Esophagus (tissue), 2 donors: ENCODE results near the gene TM6SF1. TPM values are rescaled to one million over a fixed set of nuclear protein-coding genes. Genes with fewer than 3 reads are reported as not detected.

Experiments used
- H3K27ac ChIP-seq, 2 donors: one replicate each; pipeline ENCODE4 v1.5.1; 2013; ENCODE audit warnings: low read depth in 2 of 2, mild to moderate bottlenecking in 2 of 2, inconsistent platforms in 1 of 2, low read length in 1 of 2, moderate library complexity in 1 of 2
- H3K27me3 ChIP-seq, 2 donors: one replicate each; pipeline ENCODE4 v1.6.1; 2013; ENCODE audit warnings: low read length in 2 of 2, control low read depth in 1 of 2, mild to moderate bottlenecking in 1 of 2; ENCODE audit not compliant: insufficient read depth in 2 of 2, control insufficient read depth in 1 of 2
- H3K36me3 ChIP-seq, 2 donors: one replicate each; pipeline ENCODE4 v1.6.1; 2013; ENCODE audit warnings: low read length in 1 of 2; ENCODE audit not compliant: control insufficient read depth in 2 of 2, insufficient read depth in 2 of 2
- H3K4me1 ChIP-seq, 2 donors: one replicate each; pipeline ENCODE4 v1.6.1; 2013; ENCODE audit warnings: low read length in 1 of 2; ENCODE audit not compliant: control insufficient read depth in 2 of 2, insufficient read depth in 2 of 2
- H3K4me3 ChIP-seq, 2 donors: one replicate each; pipeline ENCODE4 v1.5.1; 2013; ENCODE audit warnings: low read length in 2 of 2, mild to moderate bottlenecking in 2 of 2, low read depth in 1 of 2, moderate library complexity in 1 of 2
- H3K9me3 ChIP-seq, 2 donors: one replicate each; pipeline ENCODE4 v1.6.1; 2013; ENCODE audit warnings: mild to moderate bottlenecking in 2 of 2, low read depth in 1 of 2, low read length in 1 of 2, moderate library complexity in 1 of 2; ENCODE audit not compliant: control insufficient read depth in 2 of 2, insufficient read depth in 1 of 2
- WGBS, 2 donors: extraction: QIAGEN DNeasy Blood & Tissue Kit; methylation state at CpG; one replicate each; pipeline ENCODE4 v1.1.7; 2013; 5-methylcytosine and 5-hydroxymethylcytosine counted together
- polyA plus RNA-seq, 2 donors: library from polyadenylated mRNA; stranded (reverse); fragments of 200-250 nt; gene quantifications; one replicate each; pipeline ENCODE4 v1.2.3, GENCODE V29; 2013
- donor health status: healthy with polysubstance abuse.
- donor health status: Bipolar disorder and iron deficiency.

Gene TM6SF1
- polyA plus RNA-seq, 2 donors, result 0.75 to 1.1 TPM

- 59 to 62% methylated on average over 2 of the region's 2 CpGs for WGBS, 2 donors
- Histone ChIP-seq H3K27me3 (peaks cover 0 to 4% of the 10 kb centered on the region in 2 donors), H3K27ac (no peak overlapping the region), H3K4me1 (peaks cover 0 to 5% of the 10 kb centered on the region in 2 donors), H3K9me3 (peaks cover 2% of the 10 kb centered on the region in 2 donors), H3K36me3 (no peaks in the 10 kb centered on the region), H3K4me3 (no peak overlapping the region)
Observed at GRCh38 chr15:83102346-83102745, 5.1 kb upstream of the TM6SF1 start.

GRCh38 chr15:83104141-83104540 lies 3.3 kb upstream of the TM6SF1 start:
- Histone ChIP-seq H3K27ac (no peak overlapping the region), H3K9me3 (peaks cover 0 to 2% of the 10 kb centered on the region in 2 donors), H3K27me3 (peaks cover 0 to 16% of the 10 kb centered on the region in 2 donors), H3K36me3 (no peaks in the 10 kb centered on the region), H3K4me1 (peaks cover 0 to 8% of the 10 kb centered on the region in 2 donors), H3K4me3 (no peak overlapping the region)
- 89 to 92% methylated on average over 4 of the region's 4 CpGs for WGBS, 2 donors

- 68 to 77% methylated on average over 1 of the region's 1 CpG for WGBS, 2 donors
- no peak overlapping the region for H3K4me3 ChIP-seq
- no peak overlapping the region for H3K27ac ChIP-seq
- peaks cover 0 to 8% of the 10 kb centered on the region in 2 donors for H3K4me1 ChIP-seq
- H3K36me3 ChIP-seq, result no peaks in the 10 kb centered on the region
- peaks cover 0 to 2% of the 10 kb centered on the region in 2 donors for H3K9me3 ChIP-seq
- H3K27me3 ChIP-seq, result peaks cover 0 to 16% of the 10 kb centered on the region in 2 donors
Observed at GRCh38 chr15:83105440-83105839, 2.0 kb upstream of the TM6SF1 start.

- WGBS, 2 donors, result 6 to 8% methylated on average over 30 of the region's 30 CpGs
- no peaks in the 10 kb centered on the region for H3K36me3 ChIP-seq
- H3K4me1 ChIP-seq, result peaks cover 0 to 8% of the 10 kb centered on the region in 2 donors
- H3K9me3 ChIP-seq, result no peaks in the 10 kb centered on the region
- no peak overlapping the region for H3K27ac ChIP-seq
- peaks cover 0 to 16% of the 10 kb centered on the region in 2 donors for H3K27me3 ChIP-seq
- H3K4me3 ChIP-seq, result peak overlapping the region; percentile 45 to 49
Observed at GRCh38 chr15:83107841-83108181, 366 bp downstream of the TM6SF1 start.

- Histone ChIP-seq H3K27me3 (peaks cover 0 to 16% of the 10 kb centered on the region in 2 donors), H3K27ac (peak overlapping the region in 1 of 2 donors; percentile 56), H3K4me3 (peak overlapping the region in 1 of 2 donors; percentile 45)
Observed at GRCh38 chr15:83108266-83109219, 1.1 kb downstream of the TM6SF1 start.

GRCh38 chr15:83109532-83109931 lies 2.1 kb downstream of the TM6SF1 start:
- Histone ChIP-seq H3K36me3 (no peaks in the 10 kb centered on the region), H3K27me3 (peaks cover 0 to 16% of the 10 kb centered on the region in 2 donors), H3K9me3 (no peaks in the 10 kb centered on the region), H3K4me1 (peaks cover 0 to 8% of the 10 kb centered on the region in 2 donors), H3K4me3 (no peak overlapping the region), H3K27ac (no peak overlapping the region)
- 84 to 89% methylated on average over 12 of the region's 12 CpGs for WGBS, 2 donors

More at GRCh38 chr15:83108266-83109219, 1.1 kb downstream of the TM6SF1 start:
- H3K9me3 ChIP-seq, result no peaks in the 10 kb centered on the region
- 46 to 52% methylated on average over 21 of the region's 21 CpGs for WGBS, 2 donors
- no peaks in the 10 kb centered on the region for H3K36me3 ChIP-seq
- peaks cover 0 to 8% of the 10 kb centered on the region in 2 donors for H3K4me1 ChIP-seq

- WGBS, 2 donors, result 80 to 87% methylated on average over 3 of the region's 3 CpGs
- H3K27ac ChIP-seq, result no peak overlapping the region
- H3K4me1 ChIP-seq, result peaks cover 0 to 8% of the 10 kb centered on the region in 2 donors
- H3K36me3 ChIP-seq, result no peaks in the 10 kb centered on the region
- no peaks in the 10 kb centered on the region for H3K9me3 ChIP-seq
- H3K27me3 ChIP-seq, result peaks cover 0 to 16% of the 10 kb centered on the region in 2 donors
- H3K4me3 ChIP-seq, result no peak overlapping the region
Observed at GRCh38 chr15:83110381-83110780, 2.9 kb downstream of the TM6SF1 start.

- Histone ChIP-seq H3K4me3 (no peak overlapping the region), H3K27ac (no peak overlapping the region), H3K27me3 (peaks cover 0 to 16% of the 10 kb centered on the region in 2 donors), H3K36me3 (no peaks in the 10 kb centered on the region), H3K4me1 (peaks cover 0 to 8% of the 10 kb centered on the region in 2 donors), H3K9me3 (no peaks in the 10 kb centered on the region)
- 93 to 100% methylated on average over 3 of the region's 3 CpGs for WGBS, 2 donors
Observed at GRCh38 chr15:83111149-83111548, 3.7 kb downstream of the TM6SF1 start.

- no peak overlapping the region for H3K27ac ChIP-seq
- H3K4me3 ChIP-seq, result no peak overlapping the region
- peaks cover 0 to 12% of the 10 kb centered on the region in 2 donors for H3K27me3 ChIP-seq
- no peaks in the 10 kb centered on the region for H3K36me3 ChIP-seq
- peaks cover 0 to 4% of the 10 kb centered on the region in 2 donors for H3K4me1 ChIP-seq
- H3K9me3 ChIP-seq, result no peaks in the 10 kb centered on the region
- WGBS, 2 donors, result 61 to 62% methylated on average over 8 of the region's 8 CpGs
Observed at GRCh38 chr15:83112233-83112955, 4.9 kb downstream of the TM6SF1 start.
